Cardiac septum (tissue), 1 donor: ENCODE results near the gene ZDHHC19. TPM values are rescaled to one million over a fixed set of nuclear protein-coding genes. Genes with fewer than 3 reads are reported as not detected.
"Not testable (repeated sequence)": the region's sequence is repeated elsewhere in the genome, so short reads cannot be mapped to it uniquely, and the experiment has no call there.

Experiments used
- DNase-seq: peaks from one replicate; pipeline ENCODE4 v3.0.0-alpha.2; 2020; ENCODE audit warnings: low spot score
- intact Hi-C: fragments of 100-400 bp; cut with DNase I; formaldehyde crosslinking; loops from one replicate; pipeline ENCODE4 v1.14.0; 2022
- total RNA-seq: library from RNA; stranded (reverse); fragmentation: NEBNext Ultra II Directional; extraction: Animal tissue kit (Norgen Biotek cat#: 25700); gene quantifications from one replicate; pipeline ENCODE4 v1.2.1, GENCODE V29; 2021
- donor health status: DM: no; HTN: no; CAD: no.

ZDHHC19 gene
- total RNA-seq, 1 donor from 2014 or later: 0.24 TPM

DNA sequence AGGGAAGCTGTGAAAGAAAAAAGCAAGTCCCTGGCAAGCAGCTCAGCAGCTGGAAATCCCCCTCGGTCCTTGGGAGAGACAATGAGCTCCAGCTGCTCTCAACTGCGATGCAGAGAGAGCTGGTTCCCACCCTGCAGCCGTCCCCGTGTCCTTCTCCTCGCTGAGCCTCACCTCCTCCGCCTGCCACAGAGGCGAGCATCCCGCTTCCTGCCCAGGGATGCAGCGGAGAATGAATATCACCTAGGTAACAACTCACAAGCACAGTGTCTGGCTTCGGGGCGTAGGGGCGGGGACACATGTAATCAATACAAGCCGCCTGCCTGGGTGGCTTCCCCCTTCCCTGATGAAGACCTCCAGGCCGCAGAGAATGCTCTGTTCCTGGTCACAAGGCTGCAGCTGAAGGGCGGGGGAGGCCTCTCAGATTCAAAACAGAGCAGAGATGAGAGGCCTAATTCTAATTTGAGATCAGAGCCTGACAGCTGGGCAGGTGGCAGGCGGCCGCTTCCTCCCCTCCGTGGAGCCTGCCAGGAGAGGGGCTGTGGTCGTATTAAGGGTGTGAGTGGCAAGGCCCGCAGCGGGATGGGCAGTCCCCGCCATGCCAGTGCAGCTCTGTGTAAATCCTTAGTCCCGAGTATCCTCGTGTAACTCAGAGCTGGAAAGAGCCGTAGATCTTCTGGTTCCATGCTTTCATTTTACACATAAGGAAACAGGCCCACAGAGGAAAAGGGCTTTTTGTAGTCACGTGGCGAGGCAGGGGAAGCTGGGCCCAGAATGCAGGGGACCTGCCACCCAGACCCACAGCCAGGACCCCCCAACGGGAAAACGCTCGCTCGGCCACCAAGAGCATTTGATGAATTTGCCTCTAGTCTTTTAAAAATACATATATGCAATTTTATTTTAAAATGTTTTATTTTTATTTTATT is 24.3 kb downstream of the ZDHHC19 start:
- DNase-seq: no peak
- intact Hi-C loops: no loop called here

DNA sequence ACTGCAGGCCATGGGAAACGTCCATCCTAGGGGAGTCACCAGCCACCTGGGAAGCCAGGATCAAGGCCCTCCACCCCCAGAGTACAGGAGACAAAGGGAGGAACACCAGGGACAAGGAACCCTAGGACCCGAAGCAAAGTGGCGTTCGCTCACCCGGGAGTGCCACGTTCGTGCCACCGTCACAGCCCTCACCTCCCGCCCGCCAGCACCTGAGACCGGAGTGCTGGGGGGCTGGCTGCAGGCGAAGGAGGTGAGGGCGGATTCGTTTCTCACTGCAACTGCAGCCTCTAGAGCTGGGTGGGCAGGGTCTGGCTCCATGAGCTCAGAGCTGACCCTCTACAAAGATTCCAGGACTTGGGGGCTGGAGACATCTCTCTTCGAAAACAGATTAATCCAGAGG is 26.3 kb downstream of the ZDHHC19 start:
- no peak for DNase-seq
- intact Hi-C loops: no loop called here

DNA sequence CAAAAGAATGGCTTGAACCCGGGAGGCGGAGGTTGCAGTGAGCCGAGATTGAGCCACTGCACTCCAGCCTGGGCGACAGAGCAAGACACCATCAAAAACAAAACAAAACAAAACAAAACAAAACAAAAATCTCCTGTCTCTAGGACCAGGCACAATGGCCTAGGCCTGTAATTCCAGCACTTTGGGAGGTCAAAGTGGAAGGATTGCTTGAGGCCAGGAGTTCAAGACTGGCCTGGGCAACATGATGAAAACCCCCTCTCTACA is 27.1 kb downstream of the ZDHHC19 start:
- intact Hi-C loops, DNase-seq: not testable (repeated sequence)

DNA sequence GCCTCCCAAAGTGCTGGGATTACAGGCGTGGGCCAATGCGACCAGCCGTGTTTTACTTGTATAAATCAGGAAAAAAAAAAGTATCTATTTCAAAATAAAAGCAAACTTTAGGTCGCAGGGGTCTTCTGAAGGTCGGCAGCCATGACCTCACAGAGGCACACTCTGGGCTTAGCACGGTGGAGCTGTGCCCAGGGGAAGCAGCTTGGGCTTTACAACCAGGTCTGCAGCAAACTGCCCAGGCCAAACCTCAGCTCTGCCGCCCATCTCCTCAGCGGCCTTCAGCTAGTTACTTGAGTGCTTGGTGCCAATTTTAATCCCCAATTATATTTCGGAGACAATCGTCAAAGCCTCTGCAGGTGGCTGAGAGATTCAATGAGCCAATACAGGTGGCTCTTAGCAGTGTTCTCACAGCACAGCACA is 30.1 kb downstream of the ZDHHC19 start:
- intact Hi-C loops: no loop called here
- no peak for DNase-seq

DNA sequence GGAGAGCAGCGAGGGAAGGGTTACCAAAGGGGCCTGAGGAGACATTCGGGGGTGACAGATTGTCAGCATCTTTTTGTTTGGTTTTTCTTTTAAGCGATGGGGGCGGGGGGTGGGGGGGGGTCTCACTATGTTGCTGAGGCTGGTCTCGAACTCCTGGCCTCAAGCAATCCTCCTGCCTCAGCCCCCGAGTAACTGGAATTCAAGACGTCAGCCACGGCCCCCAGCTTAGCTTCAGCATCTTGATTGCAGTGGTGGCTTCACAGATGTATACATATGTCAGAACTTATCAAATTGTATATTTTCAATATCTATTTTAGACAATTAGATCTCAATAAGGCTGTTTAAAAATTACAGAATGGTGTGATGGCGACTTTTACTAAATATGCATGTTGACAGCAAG is 30.9 kb downstream of the ZDHHC19 start:
- intact Hi-C loops: no loop called here
- DNase-seq: no peak

DNA sequence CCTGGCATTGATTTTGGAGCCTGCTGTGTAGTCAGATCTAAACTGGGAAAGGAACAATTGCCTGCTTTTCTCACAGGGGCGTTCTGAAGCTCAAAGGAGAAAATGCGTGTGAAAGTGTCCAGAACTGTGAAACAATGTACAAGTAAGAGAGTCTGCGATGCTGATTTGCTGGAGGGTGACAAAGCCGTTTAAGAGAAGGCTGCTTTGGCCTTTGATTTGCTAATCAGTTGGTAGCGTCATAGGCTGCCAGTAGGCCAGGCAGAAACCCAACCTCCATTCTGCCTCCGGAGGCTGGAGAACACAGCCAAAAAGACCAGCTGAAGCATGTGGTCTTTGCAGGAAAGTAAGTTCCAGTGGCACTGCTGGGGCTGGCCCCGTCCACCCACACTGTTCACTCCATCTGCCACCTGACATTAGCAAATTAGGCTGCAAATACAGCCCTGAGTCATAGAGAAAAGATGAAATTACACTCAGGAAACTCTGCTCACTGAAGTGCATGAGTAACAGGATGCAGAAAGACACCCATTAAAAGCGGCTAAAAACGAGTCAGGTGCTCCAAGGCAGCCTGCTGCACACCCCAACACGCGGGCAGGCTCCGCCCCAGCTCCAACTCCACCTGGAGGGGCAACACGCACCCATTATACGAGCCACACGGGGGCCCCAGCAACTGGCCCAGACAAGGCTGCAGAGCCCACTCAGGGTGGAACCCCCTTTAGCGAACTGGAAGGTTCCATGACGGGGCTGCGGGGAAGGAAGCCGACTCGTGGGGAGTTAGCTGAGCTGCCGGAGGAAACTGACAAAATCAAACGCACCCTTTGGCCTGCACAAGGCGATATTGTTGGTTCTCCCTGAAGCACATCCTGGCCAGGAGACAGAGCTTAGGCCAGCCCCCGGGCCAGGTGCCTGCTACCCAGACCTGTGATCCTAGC is 31.6 kb downstream of the ZDHHC19 start:
- DNase-seq: no peak
- intact Hi-C loops: no loop called here

DNA sequence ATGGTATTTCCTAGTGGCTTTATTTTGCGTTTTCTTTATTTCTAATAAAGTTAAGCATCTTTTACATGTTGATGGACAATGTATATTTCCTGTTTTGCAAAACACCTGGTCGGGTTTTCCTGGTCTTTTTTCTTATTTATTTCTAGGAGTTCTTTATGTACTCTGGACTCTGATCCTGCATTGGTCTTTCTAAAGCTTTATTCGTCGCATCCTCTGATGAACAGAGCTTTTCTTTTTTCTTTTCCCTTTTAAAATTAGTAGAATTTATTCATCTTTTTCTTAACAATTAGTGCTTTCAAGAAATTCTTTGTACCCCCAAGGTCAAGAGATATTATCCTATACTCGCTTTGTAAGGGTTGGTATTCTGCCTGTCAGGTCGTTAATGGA is 32.2 kb downstream of the ZDHHC19 start:
- intact Hi-C loops: no loop called here
- DNase-seq: no peak

DNA sequence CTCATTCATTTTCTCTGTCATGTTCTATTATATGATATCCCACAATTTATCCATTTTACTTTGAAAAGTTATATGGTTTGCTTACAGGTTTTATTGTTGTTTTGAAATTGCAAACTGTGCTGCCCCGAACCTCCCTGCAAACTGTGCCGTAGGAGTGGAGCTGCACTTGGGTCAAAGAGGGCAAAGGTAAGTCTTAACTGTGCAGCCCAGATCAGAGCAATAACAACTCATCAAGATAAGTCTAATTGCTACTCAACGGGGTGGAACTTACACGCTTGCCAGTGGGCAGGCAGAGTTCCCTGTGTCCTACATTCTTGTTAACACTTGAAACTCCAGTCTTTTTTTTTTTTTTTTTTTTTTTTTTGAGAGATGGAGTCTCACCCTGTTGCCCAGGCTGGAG is 33.2 kb downstream of the ZDHHC19 start:
- DNase-seq: no peak
- intact Hi-C loops: no loop called here

DNA sequence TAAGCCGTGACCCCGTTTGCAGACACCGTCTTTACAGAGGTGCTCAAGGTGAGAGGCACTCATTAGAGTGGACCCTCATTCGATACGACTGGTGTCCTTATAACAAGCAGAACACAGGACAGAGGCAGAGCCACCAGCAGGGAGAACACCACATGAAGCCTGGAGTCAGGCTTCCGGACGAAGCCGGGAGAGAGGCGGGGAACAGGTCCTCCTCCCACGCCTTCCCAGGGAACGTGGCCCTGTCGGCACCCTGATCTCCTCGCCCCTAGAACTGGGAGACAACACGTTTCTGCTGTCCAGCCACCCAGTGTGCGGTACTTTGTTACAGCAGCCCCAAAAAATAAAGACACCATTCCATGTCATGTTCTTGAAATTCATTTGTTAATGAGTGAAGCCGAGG is 33.6 kb downstream of the ZDHHC19 start:
- no peak for DNase-seq
- intact Hi-C loops: no loop called here

DNA sequence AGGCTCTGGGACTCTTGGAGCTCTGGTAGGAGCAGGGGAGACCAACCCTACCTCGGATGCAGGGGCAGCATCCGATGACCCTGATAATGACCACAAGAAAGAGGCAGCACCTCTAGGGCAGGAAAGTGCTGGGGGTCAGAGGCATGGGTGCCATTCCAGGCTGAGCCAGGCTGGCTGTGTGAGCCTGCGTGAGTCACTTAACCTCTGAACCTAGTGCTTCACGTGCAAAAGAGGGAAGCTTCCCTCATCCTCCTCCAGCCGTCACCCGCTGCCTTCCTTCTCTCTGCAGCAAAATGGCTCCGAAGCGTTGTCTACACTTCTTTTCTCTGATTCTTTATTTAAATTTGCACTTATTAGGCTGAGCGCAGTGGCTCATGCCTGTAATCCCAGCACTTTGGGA is 35.5 kb downstream of the ZDHHC19 start:
- intact Hi-C loops: no loop called here
- DNase-seq: no peak

DNA sequence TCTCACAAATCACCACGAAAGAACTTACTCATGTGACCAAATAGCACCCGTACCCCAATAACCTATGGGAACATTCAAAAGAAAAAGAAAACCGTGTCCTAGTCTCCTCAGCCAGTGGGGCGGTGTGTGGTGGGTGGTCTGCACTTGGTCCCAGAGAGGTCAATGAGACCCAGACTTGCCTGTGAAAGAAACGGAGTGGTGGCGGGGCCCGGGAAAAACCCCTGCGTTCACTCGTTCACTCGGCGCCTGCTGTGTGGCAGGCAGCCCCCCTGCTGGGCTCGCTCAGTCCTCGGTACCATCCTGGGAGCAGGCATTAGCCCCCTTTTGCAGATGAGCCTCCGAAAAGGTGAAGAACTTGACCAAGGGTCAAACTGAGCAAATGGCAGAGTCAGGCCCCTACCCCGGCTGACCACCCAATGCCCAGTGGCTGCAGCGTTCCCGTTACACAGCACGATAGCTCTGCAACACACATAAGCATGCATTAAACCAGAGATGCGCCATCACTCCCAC is 36.0 kb downstream of the ZDHHC19 start:
- intact Hi-C loops: no loop called here
- DNase-seq: no peak

DNA sequence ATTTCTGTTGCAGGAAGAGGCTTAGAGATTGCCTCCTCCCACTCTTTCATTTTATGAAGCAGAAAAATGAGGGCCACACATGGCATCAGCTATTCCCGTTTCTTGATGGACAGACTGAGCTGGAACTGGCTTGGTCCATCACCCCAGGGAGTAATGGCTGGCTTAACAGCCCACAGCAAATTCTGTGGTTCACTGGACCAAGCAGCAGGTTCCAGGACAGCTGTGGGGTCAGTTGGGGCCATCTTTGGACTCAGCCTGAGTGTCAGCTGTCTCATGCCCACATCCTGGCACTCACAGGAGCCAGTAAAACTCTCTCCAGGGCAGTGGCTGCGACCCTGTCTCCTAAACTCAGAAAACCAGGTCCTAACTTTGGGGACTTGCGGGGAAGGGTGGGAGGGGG is 36.5 kb downstream of the ZDHHC19 start:
- no peak for DNase-seq
- intact Hi-C loops: no loop called here

DNA sequence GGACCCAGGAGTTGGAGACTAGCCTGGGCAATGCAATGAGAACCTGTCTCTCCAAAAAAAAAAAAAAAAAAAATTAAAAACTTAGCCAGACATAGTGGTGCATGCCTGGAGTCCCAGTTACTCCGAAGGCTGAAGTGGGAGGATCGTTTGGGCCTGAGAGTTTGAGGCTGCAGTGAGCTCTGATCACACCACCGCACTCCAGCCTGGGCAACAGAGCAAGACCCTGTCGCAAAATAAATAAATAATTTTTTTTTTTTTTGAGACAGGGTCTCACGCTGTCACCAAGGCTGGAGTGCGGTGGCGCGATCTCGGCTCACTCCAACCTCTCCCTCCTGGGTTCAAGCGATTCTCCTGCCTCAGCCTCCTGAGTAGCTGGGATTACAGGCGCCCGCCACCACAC is 40.9 kb downstream of the ZDHHC19 start:
- DNase-seq, intact Hi-C loops: not testable (repeated sequence)

DNA sequence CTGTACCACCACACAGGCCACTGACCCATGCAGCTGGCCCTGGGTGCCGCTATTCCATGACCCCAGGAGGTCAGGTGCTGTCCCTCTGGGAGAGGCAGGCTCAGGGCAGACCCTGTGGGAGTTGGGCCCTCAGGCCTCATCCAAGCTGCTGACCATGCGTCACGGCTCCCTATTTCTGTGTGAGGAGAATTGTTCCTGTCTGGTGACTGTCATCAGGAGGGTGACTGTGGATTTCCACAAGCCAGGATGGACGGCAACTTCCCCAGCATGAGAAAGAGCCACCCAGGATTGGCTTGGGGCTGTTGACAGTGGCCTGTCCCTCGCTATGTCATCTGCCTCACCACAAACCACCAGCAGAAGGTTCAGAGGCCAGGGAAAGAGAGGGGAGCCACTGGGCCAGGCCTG is 41.4 kb downstream of the ZDHHC19 start:
- intact Hi-C loops: no loop called here
- no peak for DNase-seq

DNA sequence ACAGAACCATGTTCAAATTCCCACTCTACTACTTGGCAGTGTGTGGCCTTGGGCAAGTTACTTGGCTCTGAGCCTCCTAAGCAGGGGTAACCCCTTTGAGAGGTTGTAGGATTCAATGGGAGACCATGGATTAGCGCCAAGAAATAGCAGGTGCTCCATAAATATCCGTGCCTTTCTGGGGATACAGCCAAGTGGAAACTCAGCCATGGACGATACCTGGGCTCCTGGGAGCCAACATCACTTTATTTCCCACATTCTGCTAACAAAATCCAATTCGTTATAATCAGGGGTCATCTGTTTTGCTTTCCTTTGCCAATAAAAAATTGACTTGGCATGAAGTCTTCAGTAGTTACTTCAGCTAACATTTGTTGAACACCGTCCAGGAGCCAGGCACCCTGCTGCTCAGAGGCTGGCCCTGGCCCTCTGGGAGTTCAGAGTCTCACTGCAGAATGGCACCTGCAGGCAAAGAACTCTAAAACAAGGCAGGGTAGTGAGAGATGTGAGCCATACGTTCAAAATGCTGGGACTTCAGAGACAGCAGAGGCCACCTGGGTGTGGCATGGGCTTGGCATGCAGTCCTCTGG is 42.3 kb downstream of the ZDHHC19 start:
- intact Hi-C loops: no loop called here
- no peak for DNase-seq

DNA sequence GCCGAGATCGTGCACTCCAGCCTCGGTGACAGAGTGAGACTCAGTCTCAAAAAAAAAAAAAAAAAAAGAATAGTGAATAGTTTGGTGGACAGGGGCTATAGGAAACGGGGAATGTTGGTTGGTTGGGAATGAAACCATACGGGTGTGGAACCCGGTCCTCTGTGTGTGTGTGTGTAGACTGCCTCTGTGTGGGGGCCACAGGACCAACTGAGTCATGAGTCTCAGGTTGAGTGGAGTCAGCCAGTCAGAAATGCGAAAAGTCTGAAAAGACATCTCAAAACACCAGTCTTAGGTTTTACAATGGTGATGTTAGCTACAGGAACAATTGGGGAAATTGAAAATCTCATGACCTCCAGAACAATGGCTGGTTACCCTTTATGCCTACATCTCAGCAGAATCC is 44.5 kb downstream of the ZDHHC19 start:
- no peak for DNase-seq
- intact Hi-C loops: no loop called here

DNA sequence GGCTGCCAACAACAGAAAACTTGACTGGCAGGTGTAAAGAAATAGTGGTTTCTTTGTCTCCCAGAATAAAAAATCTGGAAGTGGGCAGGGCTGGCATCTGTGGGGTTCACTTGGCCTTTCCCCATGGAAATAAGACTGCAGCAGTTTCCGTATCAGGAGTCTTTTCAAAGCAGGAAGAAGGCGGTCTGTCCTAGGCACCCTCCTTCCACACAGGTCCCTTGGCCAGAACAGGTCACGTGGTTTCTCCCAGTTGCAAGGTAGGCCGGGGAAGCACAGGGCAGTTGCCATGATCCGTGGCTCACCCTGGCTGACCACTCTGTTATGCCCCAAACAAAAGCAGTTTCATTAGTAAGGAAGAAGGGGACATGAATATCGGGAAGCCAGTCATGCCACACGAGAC is 45.4 kb downstream of the ZDHHC19 start:
- intact Hi-C loops: no loop called here
- no peak for DNase-seq

DNA sequence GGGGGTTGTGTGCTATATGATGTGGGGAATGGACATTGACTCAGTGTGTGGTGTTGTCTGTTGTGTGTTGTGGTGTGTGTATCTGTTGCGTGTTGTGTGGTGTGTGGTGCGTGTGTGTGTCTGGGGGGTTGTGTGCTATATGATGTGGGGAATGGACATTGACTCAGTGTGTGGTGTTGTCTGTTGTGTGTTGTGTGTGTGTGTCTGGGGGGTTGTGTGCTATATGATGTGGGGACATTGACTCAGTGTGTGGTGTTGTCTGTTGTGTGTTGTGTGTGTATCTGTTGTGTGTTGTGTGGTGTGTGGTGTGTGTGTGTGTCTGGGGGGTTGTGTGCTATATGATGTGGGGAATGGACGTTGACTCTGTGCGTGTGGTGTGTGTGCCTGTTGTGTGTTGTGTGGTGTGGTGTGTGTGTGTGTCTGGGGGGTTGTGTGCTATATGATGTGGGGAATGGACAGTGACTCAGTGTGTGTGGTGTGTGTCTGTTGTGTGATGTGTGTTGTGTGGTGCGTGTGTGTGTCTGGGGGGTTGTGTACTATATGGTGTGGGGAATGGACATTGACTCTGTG is 46.1 kb downstream of the ZDHHC19 start:
- intact Hi-C loops, DNase-seq: not testable (repeated sequence)

DNA sequence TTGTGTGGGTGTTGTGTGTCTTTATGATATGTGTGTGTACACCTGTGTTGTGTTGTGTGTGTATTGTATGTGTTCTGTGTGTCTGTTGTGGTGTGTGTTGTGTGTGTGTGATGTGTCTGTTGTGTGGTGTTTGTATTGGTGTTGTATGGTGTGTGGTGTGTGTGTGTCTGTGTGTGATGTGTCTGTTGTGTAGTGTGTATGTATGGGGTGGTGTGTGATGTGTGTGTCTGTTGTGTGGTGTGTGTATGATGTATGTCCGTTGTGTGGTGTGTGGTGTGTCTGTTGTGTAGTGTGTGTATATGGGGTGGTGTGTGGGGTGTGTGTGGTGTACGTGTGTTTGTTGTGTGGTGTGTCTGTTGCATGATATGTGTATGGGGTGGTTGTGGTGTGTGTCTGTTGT is 46.6 kb downstream of the ZDHHC19 start:
- DNase-seq: no peak
- intact Hi-C loops: no loop called here
